Adrenal gland (tissue), 5 donors: ENCODE measurements around the gene HS6ST2.

Source experiments
- POLR2A ChIP-seq, 2 donors: fragments of 450-650 bp; IDR thresholded peaks; one replicate each; pipeline ENCODE4 v1.6.1; 2017; ENCODE audit warnings: antibody characterized with exemption in 2 of 2, mild to moderate bottlenecking in 2 of 2, moderate library complexity in 1 of 2
- TF ChIP-seq, protein P1 (sequence below), 6 experiments: fragments of 450-650 bp in 4 of 6; fragments of 200-600 bp in 2 of 6; sonication (generic) in 1 of 6; IDR thresholded peaks; 1 replicate in 5 of 6; 2 replicates in 1 of 6; pipeline versions ENCODE4 v1.5.1 to v1.8.0; 2016 to 2021; ENCODE audit warnings: antibody characterized with exemption in 6 of 6, mild to moderate bottlenecking in 2 of 6, moderate library complexity in 1 of 6
- donor health status: DM: no; HTN: no; CAD: no.

DNA sequence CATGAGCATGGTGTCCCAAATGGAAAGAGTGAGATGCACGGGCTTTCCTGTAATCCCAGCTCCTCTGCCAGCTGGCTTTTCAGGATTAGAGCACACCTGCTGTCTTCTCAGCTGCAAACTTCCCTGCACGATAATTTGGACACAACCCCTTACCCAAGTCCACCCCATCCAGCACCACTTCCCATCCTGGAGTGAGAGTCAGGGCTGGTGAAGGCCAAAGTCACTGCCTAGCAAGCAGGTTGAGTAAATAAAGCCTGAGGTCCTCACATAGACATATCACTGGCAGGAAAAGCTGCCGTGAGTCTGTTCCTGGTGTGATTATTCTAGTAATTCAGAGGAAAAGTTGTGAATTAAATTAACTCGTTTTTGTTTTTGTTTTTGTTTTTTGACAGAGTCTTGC, 355.7 kb downstream of the HS6ST2 start:
- no peak for TF ChIP-seq POLR2A (IDR thresholded peaks at IDR 0.05)
- TF ChIP-seq, protein P1, sequence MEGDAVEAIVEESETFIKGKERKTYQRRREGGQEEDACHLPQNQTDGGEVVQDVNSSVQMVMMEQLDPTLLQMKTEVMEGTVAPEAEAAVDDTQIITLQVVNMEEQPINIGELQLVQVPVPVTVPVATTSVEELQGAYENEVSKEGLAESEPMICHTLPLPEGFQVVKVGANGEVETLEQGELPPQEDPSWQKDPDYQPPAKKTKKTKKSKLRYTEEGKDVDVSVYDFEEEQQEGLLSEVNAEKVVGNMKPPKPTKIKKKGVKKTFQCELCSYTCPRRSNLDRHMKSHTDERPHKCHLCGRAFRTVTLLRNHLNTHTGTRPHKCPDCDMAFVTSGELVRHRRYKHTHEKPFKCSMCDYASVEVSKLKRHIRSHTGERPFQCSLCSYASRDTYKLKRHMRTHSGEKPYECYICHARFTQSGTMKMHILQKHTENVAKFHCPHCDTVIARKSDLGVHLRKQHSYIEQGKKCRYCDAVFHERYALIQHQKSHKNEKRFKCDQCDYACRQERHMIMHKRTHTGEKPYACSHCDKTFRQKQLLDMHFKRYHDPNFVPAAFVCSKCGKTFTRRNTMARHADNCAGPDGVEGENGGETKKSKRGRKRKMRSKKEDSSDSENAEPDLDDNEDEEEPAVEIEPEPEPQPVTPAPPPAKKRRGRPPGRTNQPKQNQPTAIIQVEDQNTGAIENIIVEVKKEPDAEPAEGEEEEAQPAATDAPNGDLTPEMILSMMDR (IDR thresholded peaks at IDR 0.05): no peak
